Activated CD8-positive, alpha-beta memory T cell treated with anti-CD3 and anti-CD28 coated beads for 36 hours (primary cell): Measurements from ENCODE around the gene ZFP64. TPM values are rescaled to one million over a fixed set of nuclear protein-coding genes. Genes with fewer than 3 reads are reported as not detected.
"Not testable (repeated sequence)": the region's sequence is repeated elsewhere in the genome, so short reads cannot be mapped to it uniquely, and the experiment has no call there.

Source experiments
- CTCF ChIA-PET: fragments of 350-600 bp; sonication (Branson Sonifier 250); formaldehyde crosslinking; loops from one replicate; lab custom pipeline; 2021; ENCODE audit warnings: antibody characterized with exemption; lab: Charles Lee
- POLR2A ChIA-PET: fragments of 350-600 bp; sonication (Branson Sonifier 250); formaldehyde crosslinking; loops from one replicate; lab custom pipeline; 2021; ENCODE audit warnings: antibody characterized with exemption; lab: Charles Lee
- total RNA-seq, 2 experiments: library from RNA; stranded (reverse); gene quantifications; one replicate each; pipeline ENCODE4 v1.2.3, GENCODE V29; 2021

ZFP64 gene
- total RNA-seq, 2 experiments from 2014 or later: 12.5 to 13.8 TPM

DNA sequence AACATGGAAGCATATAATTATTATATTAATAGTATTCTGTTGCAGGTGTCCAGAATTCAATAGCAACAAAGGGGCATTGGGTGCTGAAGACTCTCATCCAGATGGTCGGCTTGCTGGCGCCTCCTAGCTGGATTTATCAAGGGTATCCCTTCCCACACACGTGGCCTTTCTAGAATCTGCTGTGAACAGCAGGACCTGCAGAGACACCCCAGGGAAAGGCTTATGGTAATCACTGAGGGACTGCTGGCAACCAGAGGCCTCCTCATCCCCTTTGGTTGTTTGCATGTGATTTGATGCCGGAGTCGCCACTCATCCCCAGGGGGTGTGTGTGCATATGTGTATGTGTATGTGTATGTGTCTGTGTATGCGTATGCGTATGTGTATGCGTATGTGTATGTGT is 20.6 kb downstream of the ZFP64 start:
- ChIA-PET POLR2A (no interaction called here), CTCF (no interaction called here)

DNA sequence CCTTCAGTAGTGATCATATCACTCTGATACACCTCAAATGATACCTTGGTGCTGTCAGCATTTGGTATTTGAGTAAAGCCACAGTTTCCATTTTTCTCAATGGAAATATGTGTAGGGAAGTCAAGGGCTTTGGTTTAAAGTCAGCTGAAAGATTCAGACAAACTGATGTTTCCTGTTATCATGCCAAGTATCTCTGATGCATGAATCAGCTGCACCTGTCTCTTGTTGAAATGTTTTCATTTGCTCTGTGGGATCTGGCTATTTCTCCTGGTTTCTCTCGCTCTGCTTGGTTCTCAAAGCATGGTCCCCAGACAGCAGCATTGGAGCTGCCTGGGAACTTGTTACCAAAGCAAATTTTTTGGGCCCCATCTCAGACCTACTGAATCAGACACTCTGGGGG is 23.5 kb downstream of the ZFP64 start:
- CTCF ChIA-PET: no interaction called here

DNA sequence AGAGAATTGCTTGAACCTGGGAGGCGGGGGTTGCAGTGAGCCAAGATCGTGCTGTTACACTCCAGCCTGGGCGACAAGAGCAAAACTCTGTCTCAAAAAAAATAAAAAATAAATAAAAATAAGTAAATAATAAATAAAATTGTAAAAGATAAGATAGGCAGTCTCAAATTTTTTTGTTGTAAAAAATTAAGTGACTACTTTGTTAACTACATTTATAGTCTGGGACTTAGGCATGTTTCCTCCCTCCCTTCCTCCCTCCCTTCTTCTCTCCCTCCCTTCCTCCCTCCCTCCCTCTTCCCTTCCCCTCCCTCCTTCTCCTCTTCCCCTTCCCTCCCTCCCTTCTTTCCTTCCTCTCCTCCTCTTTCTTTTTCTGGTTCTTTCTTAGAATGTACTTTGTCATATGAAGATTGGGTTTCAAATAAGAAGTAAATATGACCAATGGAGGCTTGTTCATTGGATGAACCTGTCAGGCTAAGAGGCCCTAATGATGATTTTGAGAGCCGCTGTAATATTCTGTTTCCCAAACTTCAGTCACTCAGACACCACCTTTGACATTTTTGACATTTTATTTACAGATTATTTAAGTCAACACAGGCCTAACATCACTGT is 24.2 kb downstream of the ZFP64 start:
- CTCF ChIA-PET: no interaction called here
- POLR2A ChIA-PET: no interaction called here

More for the DNA sequence above, 23.5 kb downstream of the ZFP64 start:
- POLR2A ChIA-PET: no interaction called here

DNA sequence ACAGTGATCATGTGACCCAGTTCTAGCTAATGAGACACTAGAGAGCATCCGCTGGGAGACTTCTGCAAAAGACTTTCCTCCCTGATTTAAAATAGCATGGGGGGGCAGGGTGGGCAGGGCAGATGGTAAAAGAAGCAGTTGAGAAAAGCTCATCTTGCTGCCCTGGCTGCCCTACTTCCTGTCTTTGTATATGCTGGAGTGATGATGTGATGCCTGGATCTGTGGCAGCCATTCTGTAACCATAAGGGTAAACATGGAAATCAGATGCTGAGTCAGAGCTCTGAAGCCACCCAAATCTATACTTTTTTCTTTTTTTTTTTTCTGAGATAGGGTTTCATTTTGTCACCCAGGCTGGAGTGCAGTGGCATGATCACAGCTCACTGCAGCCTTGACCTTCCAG is 25.4 kb downstream of the ZFP64 start:
- ChIA-PET CTCF (interaction anchor here (0.8 kb wide), 1 partner anchor 37 kb away, joined by 3 read pairs; no protein-coding TSS in a partner anchor), POLR2A (no interaction called here)

DNA sequence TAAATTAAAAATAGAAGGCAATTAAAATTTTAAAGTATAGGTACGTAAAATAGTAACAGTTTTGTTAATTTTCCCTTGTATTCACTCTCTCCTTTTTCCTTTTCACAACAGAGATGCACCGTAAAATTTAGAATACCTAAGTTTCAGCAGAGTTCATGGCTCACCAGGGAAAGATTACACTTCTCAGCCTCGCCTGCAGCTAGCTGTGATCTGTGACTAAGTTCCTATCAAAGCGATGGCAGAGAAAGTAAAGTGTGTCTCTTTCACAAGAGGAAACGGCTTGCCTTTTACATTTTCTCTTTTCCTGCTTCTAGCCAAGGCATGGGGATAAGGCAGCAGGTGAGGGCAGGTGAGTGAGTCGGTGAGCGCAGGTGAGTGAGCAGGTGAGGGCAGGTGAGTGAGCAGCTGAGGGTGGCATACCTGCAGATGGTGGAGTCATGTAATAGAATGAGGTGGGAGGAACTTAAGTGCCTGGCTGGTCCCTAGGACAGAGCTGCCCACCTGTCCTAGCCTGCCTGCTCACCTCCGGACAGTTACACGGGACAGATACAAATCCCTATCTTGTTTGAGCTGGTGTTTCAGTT is 30.9 kb downstream of the ZFP64 start:
- CTCF ChIA-PET: interaction anchor here (0.9 to 1.1 kb wide), 2 partner anchors 10 to 32 kb away, joined by 3 to 5 read pairs; no protein-coding TSS in a partner anchor
- POLR2A ChIA-PET: no interaction called here

DNA sequence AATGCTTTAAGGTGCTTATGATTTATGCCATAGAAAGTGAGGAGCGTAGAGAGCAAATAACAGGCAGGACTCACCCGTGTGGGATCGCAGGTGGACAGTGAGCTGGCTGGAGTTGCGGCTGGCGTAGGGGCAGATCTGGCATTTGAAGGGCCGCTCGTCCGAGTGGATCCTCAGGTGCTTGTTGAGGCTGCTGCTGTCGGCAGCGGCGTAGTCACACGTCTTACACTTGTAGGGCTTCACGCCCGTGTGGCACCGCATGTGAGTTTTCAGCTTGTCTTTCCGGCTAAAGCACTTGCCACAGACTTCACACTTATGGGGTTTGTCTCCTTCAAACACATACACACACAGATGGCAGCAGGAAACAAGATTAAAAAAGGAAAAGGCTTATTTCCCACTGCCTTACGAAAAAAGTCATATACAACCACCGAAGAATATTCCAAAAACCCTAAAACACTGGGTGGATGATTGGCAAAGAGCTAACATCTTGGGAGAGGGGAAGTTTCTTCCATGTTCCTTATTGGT is 31.5 kb downstream of the ZFP64 start:
- ChIA-PET POLR2A (no interaction called here), CTCF (interaction anchor here (0.9 to 1.1 kb wide), 2 partner anchors 10 to 32 kb away, joined by 3 to 5 read pairs; no protein-coding TSS in a partner anchor)

DNA sequence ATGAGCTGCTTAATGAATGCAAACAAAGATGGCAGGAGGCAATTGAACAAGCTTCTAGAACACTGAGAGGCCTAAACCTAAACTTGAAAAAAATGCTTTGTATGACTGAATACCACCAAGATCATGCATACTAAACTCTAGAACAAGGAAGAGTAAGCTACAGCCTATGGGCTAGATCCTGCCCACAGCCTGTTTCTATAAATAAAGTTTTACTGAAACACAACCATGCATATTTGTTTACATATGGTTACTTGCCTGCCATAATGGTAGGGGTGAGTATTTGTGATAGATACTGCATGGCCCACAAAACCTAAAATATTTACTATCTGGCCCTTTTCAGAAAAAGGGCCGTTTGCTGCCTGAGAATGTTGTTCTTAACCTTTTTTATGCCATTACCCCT is 37.0 kb downstream of the ZFP64 start:
- CTCF ChIA-PET: no interaction called here
- POLR2A ChIA-PET: no interaction called here

DNA sequence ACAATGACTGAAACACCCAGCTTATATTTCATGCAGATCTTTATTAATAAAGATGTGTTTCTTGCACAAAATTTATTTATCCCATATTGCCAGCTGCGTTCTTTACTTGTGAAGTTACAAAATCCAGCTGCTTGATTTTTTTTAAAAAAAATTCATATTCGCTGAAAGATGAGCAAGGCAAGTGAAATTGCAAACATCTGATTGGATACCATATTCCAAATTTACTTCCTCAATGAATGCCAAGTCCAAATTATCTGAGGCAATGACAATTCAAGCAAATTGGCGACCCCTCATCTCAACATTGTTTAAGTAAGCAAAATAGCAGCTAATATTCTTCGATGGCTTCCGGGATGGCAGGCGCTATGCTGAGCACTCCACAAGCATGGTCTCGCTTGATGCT is 37.7 kb downstream of the ZFP64 start:
- CTCF ChIA-PET: interaction anchor here (1.0 kb wide), 1 partner anchor 26 kb away, joined by 3 read pairs; no protein-coding TSS in a partner anchor
- POLR2A ChIA-PET: no interaction called here

DNA sequence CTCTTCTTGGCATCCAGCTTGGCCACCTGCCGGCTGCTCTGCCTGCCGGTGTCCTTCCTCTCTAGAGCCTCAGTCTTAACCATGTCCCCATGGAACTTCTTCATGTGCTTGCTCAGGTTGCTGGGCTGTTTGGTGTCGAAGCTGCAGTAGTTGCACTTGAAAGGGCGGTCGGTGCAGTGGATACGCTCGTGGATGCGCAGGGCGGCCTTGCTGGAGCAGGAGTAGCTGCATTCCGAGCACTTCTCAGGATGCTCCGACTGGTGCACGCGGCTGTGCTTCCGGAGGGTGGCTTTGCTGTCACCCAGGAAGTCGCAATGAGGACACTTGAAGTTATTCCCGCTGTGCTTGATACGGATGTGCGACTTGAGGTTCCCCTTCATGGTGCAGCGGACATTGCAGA is 38.7 kb downstream of the ZFP64 start:
- ChIA-PET CTCF (interaction anchor here (1.0 kb wide), 1 partner anchor 25 kb away, joined by 3 read pairs; no protein-coding TSS in a partner anchor), POLR2A (no interaction called here)

DNA sequence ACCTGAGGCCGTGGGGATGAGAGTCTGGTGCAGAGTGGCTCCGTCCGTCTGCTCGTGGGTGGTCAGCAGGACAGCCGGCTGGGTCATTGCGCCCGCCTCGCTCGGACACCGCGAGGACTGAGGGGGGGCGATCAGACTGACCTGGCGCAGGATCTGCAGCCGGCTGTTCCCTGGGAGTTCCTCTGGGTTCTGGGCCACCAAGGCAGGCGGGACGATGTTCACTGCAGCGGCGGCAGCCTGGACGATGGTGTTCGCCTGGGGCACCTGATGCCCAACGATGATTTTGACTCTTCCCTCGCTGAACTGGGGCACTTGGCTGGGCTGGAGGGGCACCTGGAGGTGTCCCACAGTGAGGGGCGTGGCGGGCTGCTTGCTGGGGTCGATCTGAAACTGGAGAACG is 39.2 kb downstream of the ZFP64 start:
- ChIA-PET CTCF (no interaction called here), POLR2A (no interaction called here)

DNA sequence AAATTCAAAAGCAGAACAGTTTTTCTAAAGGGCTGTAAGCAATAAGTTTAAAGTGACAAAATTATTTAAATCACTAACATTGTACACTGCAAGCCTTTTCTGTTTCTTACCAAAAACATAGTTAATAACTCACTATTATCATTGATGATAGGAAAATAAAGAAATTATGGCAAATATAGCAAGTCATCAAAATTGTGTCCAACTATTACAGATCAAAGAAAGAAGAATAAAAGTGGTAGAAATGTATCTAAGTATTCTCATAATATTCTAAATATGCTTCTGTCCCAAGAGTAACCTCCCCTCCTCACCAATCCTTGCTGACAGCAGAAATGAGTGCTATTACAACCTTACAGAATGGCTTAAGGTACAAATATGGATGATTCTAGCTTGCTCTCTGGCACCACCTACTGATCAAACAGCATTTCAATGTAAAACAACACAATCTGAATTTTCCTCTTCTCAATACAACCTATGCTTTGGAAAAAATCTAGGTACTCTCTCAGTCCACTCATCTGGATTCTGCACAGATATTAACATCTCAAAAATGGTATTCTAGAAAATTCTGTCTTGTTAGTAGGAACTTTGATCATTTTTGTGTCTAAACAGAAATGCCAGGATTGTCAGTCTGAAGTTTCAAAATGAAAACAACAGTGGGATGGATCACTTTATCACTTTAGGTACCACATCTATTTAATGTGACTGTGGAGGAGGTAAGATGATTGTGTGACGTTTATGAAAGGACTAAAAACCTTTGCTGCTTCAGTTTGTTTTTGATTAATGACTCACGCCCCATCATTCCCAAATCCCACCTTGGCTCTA is 40.9 kb downstream of the ZFP64 start:
- CTCF ChIA-PET: interaction anchor here (0.7 kb wide), 1 partner anchor 10 kb away, joined by 3 read pairs; no protein-coding TSS in a partner anchor
- POLR2A ChIA-PET: no interaction called here

DNA sequence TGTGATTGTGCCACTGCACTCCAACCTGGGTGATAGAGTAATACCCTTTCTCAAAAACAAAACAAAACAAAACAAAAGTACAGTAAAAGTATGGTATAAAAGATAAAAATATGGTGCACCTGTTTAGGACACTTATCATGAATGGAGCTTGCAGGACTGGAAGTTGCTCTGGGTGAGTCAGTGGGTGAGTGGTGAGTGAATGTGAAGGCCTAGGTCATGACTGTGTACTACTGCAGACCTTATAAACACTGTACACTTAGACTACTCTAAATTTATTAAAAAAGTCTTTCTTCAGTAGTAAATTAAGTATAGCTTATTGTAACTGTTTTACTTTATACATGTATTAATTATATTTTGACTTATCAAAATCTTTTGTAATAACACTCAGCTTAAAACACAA is 46.0 kb downstream of the ZFP64 start:
- ChIA-PET CTCF (no interaction called here), POLR2A (no interaction called here)

DNA sequence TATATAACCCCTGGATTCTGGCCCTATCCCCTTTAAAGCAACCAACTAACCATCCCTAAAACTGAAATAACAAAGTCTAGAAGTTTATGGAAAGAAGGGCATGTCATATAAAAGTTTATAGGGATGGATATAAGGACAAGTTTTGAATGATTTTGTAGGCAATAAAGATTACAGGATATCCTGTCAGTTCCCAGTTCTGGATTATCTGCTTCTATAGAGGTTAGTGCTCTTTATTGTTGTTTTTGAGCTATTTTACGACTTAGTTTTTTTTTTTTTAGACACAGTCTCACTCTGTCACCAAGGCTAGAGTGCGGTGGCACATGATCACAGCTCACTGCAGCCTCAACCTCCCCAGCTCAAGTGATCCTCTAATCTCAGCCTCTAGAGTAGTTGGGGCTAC is 48.3 kb downstream of the ZFP64 start:
- ChIA-PET CTCF (no interaction called here), POLR2A (no interaction called here)

DNA sequence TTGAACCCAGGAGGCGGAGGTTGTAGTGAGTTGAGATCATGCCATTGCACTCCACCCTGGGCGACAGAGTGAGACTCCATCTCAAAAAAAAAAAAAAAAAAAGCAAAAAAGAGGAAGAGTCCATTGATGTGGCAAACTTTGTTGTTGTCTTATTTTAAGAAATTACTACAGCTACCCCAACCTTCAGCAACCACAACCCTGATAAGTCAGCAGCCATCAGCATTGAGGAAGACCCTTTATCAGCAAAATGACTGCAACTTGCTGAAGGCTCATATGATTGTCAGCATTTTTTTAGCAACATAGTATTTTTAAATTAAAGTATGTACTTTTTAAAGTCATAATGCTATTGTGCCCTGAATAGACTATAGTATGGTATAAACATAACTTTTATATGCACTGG is 48.8 kb downstream of the ZFP64 start:
- ChIA-PET POLR2A (no interaction called here), CTCF (no interaction called here)

DNA sequence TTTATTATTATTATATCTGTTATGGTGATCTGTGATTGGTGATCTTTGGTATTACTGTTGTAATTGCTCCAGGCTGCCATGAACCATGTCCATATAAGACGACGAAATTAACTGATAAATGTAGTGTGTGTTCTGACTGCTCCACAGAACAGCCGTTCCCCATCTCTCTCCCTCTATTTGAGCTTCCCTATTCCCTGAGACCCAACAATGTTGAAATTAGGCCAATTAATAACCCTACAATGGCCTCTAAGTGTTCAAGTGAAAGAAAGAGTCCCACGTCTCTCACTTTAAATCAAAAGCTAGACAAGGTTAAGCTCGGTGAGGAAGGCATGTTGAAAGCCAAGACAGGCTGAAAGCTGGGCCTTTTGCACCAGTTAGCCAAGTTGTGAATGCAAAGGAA is 51.6 kb downstream of the ZFP64 start:
- POLR2A ChIA-PET: no interaction called here
- CTCF ChIA-PET: no interaction called here

DNA sequence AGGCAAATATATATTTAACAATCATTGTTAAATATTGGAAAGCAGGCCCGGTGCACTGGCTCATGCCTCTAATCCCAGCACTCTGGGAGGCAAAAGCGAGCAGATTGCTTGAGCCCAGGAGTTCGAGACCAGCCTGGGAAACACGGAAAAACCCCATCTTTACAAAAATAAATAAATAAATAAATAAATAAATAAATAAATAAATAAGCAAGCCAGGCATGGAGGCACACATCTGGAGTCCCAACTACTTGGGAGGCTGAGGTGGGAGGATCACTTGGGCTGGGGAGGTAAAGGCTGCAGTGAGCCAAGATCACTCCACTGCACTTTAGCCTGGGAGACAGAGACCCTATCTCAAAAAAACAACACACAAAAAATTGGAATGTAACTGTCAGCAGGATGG is 53.7 kb downstream of the ZFP64 start:
- POLR2A ChIA-PET: no interaction called here
- CTCF ChIA-PET: no interaction called here

DNA sequence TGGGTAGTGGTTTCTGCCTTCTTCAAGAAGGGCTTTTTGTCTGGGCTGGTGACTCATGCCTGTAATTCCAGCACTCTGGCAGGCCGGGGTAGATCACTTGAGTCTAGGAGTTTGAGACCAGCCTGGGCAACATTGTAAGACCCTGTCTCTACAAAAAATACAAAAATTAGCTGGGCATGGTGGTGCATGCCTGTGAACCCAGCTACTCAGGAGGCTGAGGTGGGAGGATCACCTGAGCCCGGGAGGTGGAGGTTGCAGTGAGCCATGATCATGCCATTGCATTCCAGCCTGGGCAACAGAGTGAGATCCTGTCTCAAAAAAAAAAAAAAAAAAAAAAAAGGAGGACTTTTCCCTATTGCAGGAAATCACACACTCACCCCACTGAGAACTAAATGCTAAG is 57.9 kb downstream of the ZFP64 start:
- CTCF ChIA-PET: interaction anchor here (0.6 kb wide), 2 partner anchors 21 to 1806 kb away, joined by 3 to 4 read pairs; no protein-coding TSS in a partner anchor
- POLR2A ChIA-PET: not testable (repeated sequence)

DNA sequence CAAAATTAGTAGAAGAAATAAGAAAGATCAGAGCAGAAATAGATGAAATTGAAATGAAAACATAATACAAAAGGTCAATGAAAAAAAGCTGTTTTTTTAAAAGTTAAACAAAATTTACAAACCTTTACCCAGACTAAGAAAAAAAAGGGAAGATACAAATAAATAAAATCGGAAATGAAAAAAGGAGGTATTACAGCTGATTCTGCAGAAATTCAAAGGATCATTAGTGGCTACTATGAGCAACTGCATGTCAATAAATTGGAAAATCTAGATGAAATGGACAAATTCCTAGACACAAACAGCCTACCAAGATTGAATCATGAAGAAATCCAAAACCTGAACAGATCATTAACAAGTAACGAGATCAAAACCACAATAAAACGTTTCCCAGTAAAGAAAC is 59.2 kb downstream of the ZFP64 start:
- POLR2A ChIA-PET: no interaction called here
- CTCF ChIA-PET: no interaction called here

DNA sequence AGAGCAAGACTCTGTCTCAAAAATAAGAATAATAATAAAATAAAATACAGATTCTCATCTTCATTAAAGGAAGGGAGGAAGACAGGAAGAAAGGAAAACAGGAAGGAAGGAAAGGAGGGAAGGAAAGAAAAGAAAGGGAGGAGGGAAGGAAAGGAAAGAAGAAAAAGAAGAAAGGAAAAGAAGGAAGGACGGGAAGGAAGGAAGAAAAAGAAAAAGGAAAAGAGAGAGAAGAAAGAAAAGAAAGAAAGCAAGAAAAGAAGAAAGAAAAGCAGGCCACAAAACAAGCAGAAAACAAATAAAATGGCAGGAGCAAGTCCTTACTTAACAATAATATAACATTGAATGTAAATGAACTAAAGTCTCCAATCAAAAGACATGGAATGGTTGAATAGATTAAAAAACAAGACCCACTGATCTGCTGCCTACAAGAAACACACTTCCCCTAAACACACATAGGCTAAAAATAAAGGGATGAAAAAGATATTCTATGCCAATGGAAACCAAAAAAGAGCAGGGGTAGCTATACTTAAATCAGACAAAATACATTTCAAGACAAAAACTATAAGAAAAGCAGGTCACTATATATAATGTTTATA is 60.4 kb downstream of the ZFP64 start:
- ChIA-PET POLR2A (no interaction called here), CTCF (no interaction called here)

DNA sequence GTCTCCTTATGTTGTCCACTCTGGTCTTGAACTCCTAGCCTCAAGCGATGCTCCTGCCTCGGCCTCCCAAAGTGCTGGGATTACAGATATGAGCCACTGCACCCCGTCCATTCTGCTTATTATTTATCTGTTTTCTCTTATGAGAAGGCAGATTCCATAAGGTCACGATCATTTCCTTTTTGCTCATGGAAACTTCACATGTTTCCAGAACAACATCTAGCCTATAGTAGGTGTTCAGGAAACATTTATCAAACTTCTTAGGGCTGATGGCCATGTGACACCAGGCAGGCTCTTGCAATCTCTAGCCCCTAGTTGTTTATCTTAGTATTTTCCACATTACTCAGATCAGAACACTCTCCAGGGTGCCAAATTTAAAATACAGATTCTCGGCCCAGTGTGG is 61.2 kb downstream of the ZFP64 start:
- POLR2A ChIA-PET: no interaction called here
- CTCF ChIA-PET: no interaction called here
